HCT116 (cell line): ENCODE results near the gene NOC2L. TPM values are rescaled to one million over a fixed set of nuclear protein-coding genes. Genes with fewer than 3 reads are reported as not detected.
A peak's percentile ranks its signal among the peaks of the same experiment; 100 is the strongest.

Experiments
- ATAC-seq: fragments of 200-7000 bp; cut with Tn5 transposase; 2 replicates; pipeline ENCODE4 v1.9.1; 2020; ENCODE audit warnings: mild to moderate bottlenecking, moderate library complexity
- BruUV-seq: library from RNA; stranded (reverse); fragments of 400-500 nt; replicated peaks from 2 replicates; lab custom pipeline; 2021; lab: Mats Ljungman, UMichigan
- CTCF ChIA-PET: fragments of 300-600 bp; sonication (Branson Sonifier 250); formaldehyde crosslinking; loops from one replicate; lab custom pipeline; 2021; ENCODE audit warnings: antibody characterized with exemption; lab: Charles Lee
- POLR2A ChIA-PET: fragments of 300-600, 350-600 bp; sonication (Branson Sonifier 250); formaldehyde crosslinking; loops from one replicate; lab custom pipeline; 2021; ENCODE audit warnings: antibody characterized with exemption; lab: Charles Lee
- RAD21 ChIA-PET, 2 experiments: fragments of 300-600 bp; sonication (Branson Sonifier 250); formaldehyde crosslinking; loops; one replicate each; lab custom pipeline; 2023; ENCODE audit warnings: low total read pairs in 2 of 2; ENCODE audit not compliant: uncharacterized antibody in 2 of 2, unreplicated experiment in 2 of 2, low non-redundant PET in 1 of 2; lab: Charles Lee
- DNase-seq: peaks from one replicate; pipeline ENCODE4 v3.0.0-alpha.2; 2010; ENCODE audit warnings: low read depth, low spot score
- H2AFZ ChIP-seq: fragments of 200-600 bp; shearing (Covaris generic), sonication (generic); 2 replicates; pipeline ENCODE4 v1.6.1; 2017; ENCODE audit warnings: low read depth, mixed run types, mixed read lengths, antibody characterized with exemption, low read length; ENCODE audit not compliant: poor library complexity, severe bottlenecking
- H3K27ac ChIP-seq: 2 replicates; pipeline ENCODE4 v1.5.1; 2012; ENCODE audit warnings: low read depth, low read length
- H3K27me3 ChIP-seq: fragments of 200-600 bp; sonication (generic); 2 replicates; pipeline ENCODE4 v1.6.1; 2016; ENCODE audit warnings: mixed run types, low read length, mixed read lengths; ENCODE audit not compliant: insufficient read depth
- H3K36me3 ChIP-seq, 2 experiments: fragments of 200-500 bp in 1 of 2; fragments of 200-600 bp in 1 of 2; sonication (Bioruptor generic) in 1 of 2; sonication (generic) in 1 of 2; 2 replicates each; pipeline versions ENCODE4 v1.5.1 to v1.6.1; 2014 to 2016; ENCODE audit warnings: low read length in 2 of 2, inconsistent platforms in 1 of 2, mixed read lengths in 1 of 2, mixed run types in 1 of 2; ENCODE audit not compliant: insufficient read depth in 2 of 2, control insufficient read depth in 1 of 2
- H3K4me1 ChIP-seq, 2 experiments: fragments of 200-600 bp in 1 of 2; sonication (generic) in 1 of 2; 2 replicates each; pipeline versions ENCODE4 v1.5.1 to v1.6.1; 2012 to 2017; ENCODE audit warnings: low read length in 2 of 2, inconsistent platforms in 1 of 2, mild to moderate bottlenecking in 1 of 2, mixed read lengths in 1 of 2, mixed run types in 1 of 2, moderate library complexity in 1 of 2; ENCODE audit not compliant: insufficient read depth in 2 of 2, control insufficient read depth in 1 of 2
- H3K4me2 ChIP-seq: fragments of 200-600 bp; sonication (generic); 2 replicates; pipeline ENCODE4 v1.6.1; 2017; ENCODE audit warnings: mixed run types, low read length, mixed read lengths
- H3K4me3 ChIP-seq, 2 experiments: fragments of 200-600 bp in 1 of 2; sonication (generic) in 1 of 2; replicated peaks in 1 of 2; 2 replicates each; pipeline ENCODE4 v1.5.1; 2011 to 2016; ENCODE audit warnings: low read length in 2 of 2, control low read depth in 1 of 2, low read depth in 1 of 2, mild to moderate bottlenecking in 1 of 2, mixed read lengths in 1 of 2, mixed run types in 1 of 2
- H3K79me2 ChIP-seq: fragments of 200-600 bp; sonication (generic); 2 replicates; pipeline ENCODE4 v1.6.1; 2017; ENCODE audit warnings: mild to moderate bottlenecking, mixed run types, low read length, moderate library complexity, mixed read lengths; ENCODE audit not compliant: insufficient read depth
- H3K9ac ChIP-seq: fragments of 200-600 bp; sonication (generic); 2 replicates; pipeline ENCODE4 v1.6.1; 2016; ENCODE audit warnings: low read length, mixed read lengths
- H3K9me2 ChIP-seq: fragments of 200-600 bp; sonication (generic), shearing (Covaris generic); 2 replicates; pipeline ENCODE4 v1.6.1; 2017; ENCODE audit warnings: mixed run types, mild to moderate bottlenecking, moderate library complexity; ENCODE audit not compliant: insufficient read depth
- H3K9me3 ChIP-seq, 2 experiments: fragments of 200-500 bp in 1 of 2; fragments of 200-600 bp in 1 of 2; sonication (Bioruptor generic) in 1 of 2; sonication (generic) in 1 of 2; 2 replicates each; pipeline ENCODE4 v1.6.1; 2014 to 2017; ENCODE audit warnings: low read length in 2 of 2, mixed read lengths in 2 of 2, inconsistent platforms in 1 of 2, low read depth in 1 of 2, mild to moderate bottlenecking in 1 of 2, mixed run types in 1 of 2, moderate library complexity in 1 of 2; ENCODE audit not compliant: control insufficient read depth in 1 of 2, insufficient read depth in 1 of 2
- H4K20me1 ChIP-seq: fragments of 200-600 bp; sonication (generic), shearing (Covaris generic); 2 replicates; pipeline ENCODE4 v1.6.1; 2017; ENCODE audit warnings: mixed run types, mild to moderate bottlenecking, moderate library complexity; ENCODE audit not compliant: insufficient read depth
- CBX3 ChIP-seq: IDR thresholded peaks from 2 replicates; pipeline ENCODE4 v1.6.1; 2012; ENCODE audit warnings: low read depth
- FOSL1 ChIP-seq: IDR thresholded peaks from 2 replicates; pipeline ENCODE4 v1.6.1; 2012; ENCODE audit warnings: low read depth
- MAX ChIP-seq: IDR thresholded peaks from 2 replicates; pipeline ENCODE4 v1.6.1; 2012
- POLR2A ChIP-seq: IDR thresholded peaks from 2 replicates; pipeline ENCODE4 v1.7.0; 2011; ENCODE audit warnings: borderline replicate concordance; ENCODE audit not compliant: insufficient read depth, insufficient read length; ENCODE audit errors: extremely low read depth
- REST ChIP-seq: IDR thresholded peaks from 2 replicates; pipeline ENCODE4 v1.6.1; 2012; ENCODE audit warnings: low read depth
- YY1 ChIP-seq: IDR thresholded peaks from 2 replicates; pipeline ENCODE4 v1.6.1; 2011; ENCODE audit warnings: low read length, low read depth, moderate library complexity, mild to moderate bottlenecking; ENCODE audit not compliant: insufficient replicate concordance; ENCODE audit errors: extremely low read depth
- intact Hi-C: fragments of 100-400 bp; cut with micrococcal nuclease; formaldehyde crosslinking; loops from 2 replicates; pipeline ENCODE4 v1.10.0; 2022
- total RNA-seq: library from RNA; stranded (reverse); gene quantifications from one replicate; pipeline ENCODE4 v1.2.1, GENCODE V29; 2021; ENCODE audit not compliant: unreplicated experiment

Gene NOC2L
- total RNA-seq, 1 experiment from 2014 or later: 260 TPM

GRCh38 chr1:975365-975764, 16.3 kb upstream of the NOC2L start:
- H3K4me3 ChIP-seq: peak overlapping the region in 1 of 2 experiments; percentile 58; a peak in 2 of 4 replicates
- intact Hi-C loops: loop anchor here (5.0 kb wide), 1 partner anchor 142 kb away; the partner anchor contains the start of gene C1orf159

GRCh38 chr1:974687-975328, 15.8 kb upstream of the NOC2L start:
- H3K9me3 ChIP-seq: no peaks in the 10 kb centered on the region
- no peaks in the 10 kb centered on the region for H3K79me2 ChIP-seq
- no peak overlapping the region for H3K4me2 ChIP-seq
- DNase-seq (no peak), ATAC-seq (no peak)
- H3K9me2 ChIP-seq: no peaks in the 10 kb centered on the region
- no peak overlapping the region for H3K9ac ChIP-seq
- H3K27me3 ChIP-seq: no peaks in the 10 kb centered on the region
- TF ChIP-seq REST (no peak), POLR2A (no peak), CBX3 (no peak), FOSL1 (no peak), MAX (no peak), YY1 (no peak)
- RAD21 ChIA-PET: no interaction called here
- no TSS peak for BruUV-seq
- no peaks in the 10 kb centered on the region for H3K36me3 ChIP-seq
- peaks cover 9 to 22% of the 10 kb centered on the region in 2 experiments for H3K4me1 ChIP-seq
- intact Hi-C loops: loop anchor here (5.0 kb wide), 1 partner anchor 142 kb away; the partner anchor contains the start of gene C1orf159
- CTCF ChIA-PET: no interaction called here
- H3K27ac ChIP-seq: peak overlapping the region; percentile 93; the same call in 1 of the 2 replicates
- no peak overlapping the region for H3K4me3 ChIP-seq
- POLR2A ChIA-PET: no interaction called here
- H4K20me1 ChIP-seq: no peaks in the 10 kb centered on the region
- H2AFZ ChIP-seq: no peak overlapping the region

More at GRCh38 chr1:975365-975764, 16.3 kb upstream of the NOC2L start:
- TF ChIP-seq FOSL1: no peak
- Histone ChIP-seq H3K9me2 (no peaks in the 10 kb centered on the region), H3K9ac (peak overlapping the region; percentile 63; the same call in 1 of the 2 replicates), H2AFZ (no peak overlapping the region), H3K9me3 (no peaks in the 10 kb centered on the region), H3K36me3 (no peaks in the 10 kb centered on the region), H4K20me1 (no peaks in the 10 kb centered on the region), H3K4me2 (peak overlapping the region; percentile 97), H3K27me3 (no peaks in the 10 kb centered on the region), H3K79me2 (no peaks in the 10 kb centered on the region), H3K27ac (peak overlapping the region; percentile 93), H3K4me1 (peaks cover 9 to 22% of the 10 kb centered on the region in 2 experiments)
- POLR2A ChIA-PET: interaction anchor here (1.5 kb wide), 1 partner anchor 8 kb away, joined by 11 read pairs; no protein-coding TSS in a partner anchor
- ATAC-seq (no peak), DNase-seq (no peak)
- BruUV-seq: no TSS peak
- CTCF ChIA-PET: interaction anchor here (1.0 kb wide), 1 partner anchor 316 kb away, joined by 3 read pairs; no protein-coding TSS in a partner anchor
- RAD21 ChIA-PET: no interaction called here
